IPS-NIHi7 (cell line): ENCODE measurements around the gene CES3.
A peak's percentile ranks its signal among the peaks of the same experiment; 100 is the strongest.
"Not testable (repeated sequence)": the region's sequence is repeated elsewhere in the genome, so short reads cannot be mapped to it uniquely, and the experiment has no call there.

Source experiments
- DNase-seq: peaks from one replicate; pipeline ENCODE4 v3.0.0; 2012; ENCODE audit warnings: mixed read lengths; ENCODE audit errors: extremely low spot score

Gene CES3

DNA sequence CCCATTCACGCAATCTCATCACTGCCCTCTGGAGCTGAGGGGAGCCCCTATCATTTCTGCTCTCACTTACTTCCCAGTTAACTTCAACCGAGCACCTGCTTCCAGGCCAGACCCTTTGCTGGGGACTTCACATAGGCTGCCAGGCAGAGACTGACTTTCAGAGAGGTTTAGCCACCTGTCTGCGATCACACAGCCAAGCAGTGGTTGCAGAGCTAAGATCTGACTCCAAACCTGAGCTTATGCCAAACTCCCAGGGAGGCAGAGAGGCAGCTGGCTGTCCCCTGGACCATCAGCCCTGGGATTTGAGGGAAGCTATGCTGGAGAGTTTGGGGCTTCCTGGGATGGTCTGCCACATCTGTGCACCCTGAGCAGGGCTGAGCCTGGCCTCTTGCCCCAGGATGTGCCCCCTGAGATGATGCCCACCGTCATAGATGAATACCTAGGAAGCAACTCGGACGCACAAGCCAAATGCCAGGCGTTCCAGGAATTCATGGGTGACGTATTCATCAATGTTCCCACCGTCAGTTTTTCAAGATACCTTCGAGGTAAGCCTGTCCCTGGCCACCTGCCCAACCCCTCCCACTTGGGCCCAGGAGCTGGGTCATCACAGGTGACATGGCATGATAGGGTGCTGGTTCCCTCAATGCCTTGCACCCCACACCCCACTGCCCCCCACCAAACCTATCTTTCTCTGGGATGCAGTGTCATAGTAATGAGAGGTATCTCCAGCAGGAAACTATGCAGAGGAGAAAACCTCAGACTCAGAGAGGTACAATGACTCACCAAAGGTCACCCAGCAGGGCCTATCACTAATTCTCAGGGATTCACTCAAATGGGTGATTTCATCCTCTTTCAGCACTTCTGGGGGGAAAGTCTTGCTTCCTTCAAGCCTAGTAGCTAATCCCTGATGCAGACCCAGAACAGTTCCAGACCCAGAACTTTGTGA lies 10.0 kb downstream of the CES3 start:
- no peak for DNase-seq

DNA sequence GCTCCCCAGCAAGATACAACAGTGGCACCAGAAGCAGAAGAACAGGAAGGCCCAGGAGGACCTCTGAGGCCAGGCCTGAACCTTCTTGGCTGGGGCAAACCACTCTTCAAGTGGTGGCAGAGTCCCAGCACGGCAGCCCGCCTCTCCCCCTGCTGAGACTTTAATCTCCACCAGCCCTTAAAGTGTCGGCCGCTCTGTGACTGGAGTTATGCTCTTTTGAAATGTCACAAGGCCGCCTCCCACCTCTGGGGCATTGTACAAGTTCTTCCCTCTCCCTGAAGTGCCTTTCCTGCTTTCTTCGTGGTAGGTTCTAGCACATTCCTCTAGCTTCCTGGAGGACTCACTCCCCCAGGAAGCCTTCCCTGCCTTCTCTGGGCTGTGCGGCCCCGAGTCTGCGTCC lies 11.9 kb downstream of the CES3 start:
- DNase-seq = no peak

DNA sequence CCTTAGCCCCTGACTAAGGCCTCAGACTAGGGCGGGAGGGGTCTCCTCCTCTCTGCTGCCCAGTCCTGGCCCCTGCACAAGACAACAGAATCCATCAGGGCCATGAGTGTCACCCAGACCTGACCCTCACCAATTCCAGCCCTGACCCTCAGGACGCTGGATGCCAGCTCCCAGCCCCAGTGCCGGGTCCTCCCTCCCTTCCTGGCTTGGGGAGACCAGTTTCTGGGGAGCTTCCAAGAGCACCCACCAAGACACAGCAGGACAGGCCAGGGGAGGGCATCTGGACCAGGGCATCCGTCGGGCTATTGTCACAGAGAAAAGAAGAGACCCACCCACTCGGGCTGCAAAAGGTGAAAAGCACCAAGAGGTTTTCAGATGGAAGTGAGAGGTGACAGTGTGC lies 12.7 kb downstream of the CES3 start:
- DNase-seq = no peak

DNA sequence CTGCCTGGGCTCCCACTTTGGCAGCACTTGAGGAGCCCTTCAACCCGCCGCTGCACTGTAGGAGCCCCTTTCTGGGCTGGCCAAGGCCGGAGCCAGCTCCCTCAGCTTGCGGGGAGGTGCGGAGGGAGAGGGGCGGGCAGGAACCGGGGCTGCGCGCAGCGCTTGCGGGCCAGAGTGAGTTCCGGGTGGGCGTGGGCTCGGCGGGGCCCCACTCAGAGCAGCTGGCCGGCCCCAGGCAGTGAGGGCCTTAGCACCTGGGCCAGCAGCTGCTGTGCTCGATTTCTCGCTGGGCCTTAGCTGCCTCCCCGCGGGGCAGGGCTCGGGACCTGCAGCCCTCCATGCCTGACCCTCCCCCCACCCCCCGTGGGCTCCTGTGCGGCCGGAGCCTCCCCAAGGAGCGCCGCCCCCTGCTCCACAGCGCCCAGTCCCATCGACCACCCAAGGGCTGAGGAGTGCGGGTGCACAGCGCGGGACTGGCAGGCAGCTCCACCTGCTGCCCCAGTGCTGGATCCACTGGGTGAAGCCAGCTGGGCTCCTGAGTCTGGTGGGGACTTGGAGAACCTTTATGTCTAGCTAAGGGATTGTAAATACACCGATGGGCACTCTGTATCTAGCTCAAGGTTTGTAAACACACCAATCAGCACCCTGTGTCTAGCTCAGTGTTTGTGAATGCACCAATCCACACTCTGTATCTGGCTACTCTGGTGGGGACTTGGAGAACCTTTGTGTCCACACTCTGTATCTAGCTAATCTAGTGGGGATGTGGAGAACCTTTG lies 13.3 kb downstream of the CES3 start:
- DNase-seq = not testable (repeated sequence)

DNA sequence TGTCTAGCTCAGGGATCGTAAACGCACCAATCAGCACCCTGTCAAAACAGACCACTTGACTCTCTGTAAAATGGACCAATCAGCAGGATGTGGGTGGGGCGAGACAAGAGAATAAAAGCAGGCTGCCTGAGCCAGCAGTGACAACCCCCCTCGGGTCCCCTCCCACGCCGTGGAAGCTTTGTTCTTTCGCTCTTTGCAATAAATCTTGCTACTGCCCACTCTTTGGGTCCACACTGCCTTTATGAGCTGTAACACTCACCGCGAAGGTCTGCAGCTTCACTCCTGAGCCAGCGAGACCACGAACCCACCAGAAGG lies 13.8 kb downstream of the CES3 start:
- DNase-seq = not testable (repeated sequence)

DNA sequence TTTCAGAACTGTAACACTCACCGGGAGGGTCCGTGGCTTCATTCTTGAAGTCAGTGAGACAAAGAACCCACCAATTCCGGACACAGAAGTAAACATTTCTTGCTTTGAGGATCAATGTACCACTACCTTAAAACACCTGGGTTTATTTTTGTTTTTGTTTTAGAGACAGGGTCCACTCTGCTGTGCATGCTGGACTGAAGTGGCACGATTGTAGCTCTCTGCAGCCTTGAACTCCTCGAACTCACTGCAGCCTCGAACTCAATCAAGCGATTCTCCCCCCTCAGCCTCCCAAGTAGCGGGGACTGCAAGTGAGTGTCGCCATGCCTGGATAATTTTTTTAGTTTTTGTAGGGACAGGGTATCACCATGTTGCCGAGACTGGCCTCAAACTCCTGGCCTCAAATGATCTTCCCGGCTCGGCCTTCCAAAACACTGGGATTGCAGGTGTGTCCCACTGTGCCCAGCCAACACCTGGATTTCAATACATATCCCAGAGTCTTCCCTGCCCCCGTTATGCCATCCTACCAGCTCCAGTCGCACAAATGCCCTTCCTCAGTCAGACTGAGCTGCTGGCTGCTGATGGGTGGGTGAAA lies 14.3 kb downstream of the CES3 start:
- DNase-seq = no peak

DNA sequence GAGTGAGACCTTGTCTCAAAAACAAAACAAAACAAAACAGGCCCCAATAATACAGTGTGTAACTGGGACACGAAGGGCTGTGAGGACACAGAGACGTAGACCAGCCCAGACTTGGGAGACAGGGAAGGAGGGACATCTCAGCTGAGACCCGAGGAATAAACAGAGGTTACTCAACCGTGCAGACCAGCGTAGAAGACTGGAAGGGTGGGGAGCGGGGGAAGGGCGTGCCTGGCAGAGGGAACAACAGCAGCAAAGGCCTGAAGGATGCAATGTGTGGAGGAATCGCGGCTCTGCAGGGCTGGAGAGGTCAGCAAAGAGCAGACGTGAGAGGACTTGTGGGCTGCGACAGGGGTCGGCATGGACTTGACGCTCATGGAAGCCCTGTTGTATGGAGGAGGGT lies 15.7 kb downstream of the CES3 start:
- DNase-seq = no peak

DNA sequence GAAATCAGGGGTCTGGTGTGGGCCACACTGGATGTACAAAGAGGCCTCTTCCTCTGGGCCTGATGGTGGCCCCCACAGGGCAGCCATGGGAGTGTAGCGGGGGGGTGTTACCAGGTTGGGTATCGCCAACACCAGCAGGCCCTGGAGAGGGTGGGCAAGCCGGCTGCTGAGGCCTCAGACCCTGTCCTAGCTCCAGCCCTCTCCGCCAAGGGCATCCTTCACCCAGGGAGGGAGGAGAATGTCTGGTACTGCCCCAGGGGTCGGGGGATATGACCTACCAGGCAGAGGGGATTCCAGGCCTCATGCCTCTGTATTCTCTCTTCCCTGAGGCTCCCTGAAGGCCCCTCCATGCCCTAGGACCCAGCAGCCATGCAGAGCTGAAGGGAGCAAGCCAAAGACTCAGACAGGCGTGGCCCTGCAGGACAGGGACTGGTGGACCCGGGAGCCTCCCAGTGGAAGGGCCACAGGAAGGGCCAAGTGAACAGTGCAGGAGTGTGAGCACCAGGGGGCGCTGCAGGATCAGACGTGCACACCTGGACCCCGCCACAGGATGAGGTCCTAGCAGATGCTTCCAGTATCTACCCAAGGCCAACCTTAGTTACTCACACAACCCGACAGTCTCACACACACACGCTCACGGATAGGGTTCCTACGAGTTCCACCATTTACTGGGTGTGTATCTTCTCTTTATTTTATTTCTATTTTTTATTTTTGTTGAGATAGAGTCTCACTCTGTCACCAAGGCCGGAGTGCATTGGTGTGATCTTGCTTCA lies 16.5 kb downstream of the CES3 start:
- DNase-seq = peak; percentile 96

DNA sequence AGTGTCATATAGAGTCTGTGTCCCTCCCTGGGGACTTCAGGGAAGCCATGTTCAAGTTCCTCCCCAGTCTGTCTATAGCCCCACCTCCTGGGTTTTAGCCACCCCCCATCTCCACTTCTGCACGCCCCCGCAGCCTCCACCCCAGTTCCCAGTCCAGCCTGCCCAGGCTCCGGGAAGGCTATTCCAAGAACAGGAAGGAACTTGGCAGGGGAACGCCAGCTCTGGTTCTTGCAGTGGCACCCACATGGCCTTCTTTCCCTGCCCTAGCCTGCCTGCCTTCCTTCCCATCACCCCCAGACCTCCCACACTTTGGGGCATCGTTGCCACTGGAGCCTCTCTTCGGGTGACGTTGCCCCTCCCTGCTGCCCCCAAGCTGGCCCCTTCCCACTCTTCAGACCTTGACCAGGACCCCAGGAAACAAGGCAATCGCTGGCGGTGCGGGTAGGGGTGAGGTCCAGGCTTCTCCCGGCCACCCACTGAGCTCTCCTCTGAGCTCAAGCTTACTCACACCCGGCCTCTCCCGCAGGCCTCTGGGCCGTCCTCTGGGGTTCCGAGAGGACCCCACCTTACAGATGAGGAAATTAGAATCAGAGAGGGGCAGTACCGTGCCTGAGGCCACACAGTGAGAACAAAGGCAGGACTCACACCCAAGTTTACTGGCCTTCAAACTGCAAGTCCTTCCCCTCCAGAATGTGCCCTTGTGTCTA lies 18.1 kb downstream of the CES3 start:
- DNase-seq = no peak

DNA sequence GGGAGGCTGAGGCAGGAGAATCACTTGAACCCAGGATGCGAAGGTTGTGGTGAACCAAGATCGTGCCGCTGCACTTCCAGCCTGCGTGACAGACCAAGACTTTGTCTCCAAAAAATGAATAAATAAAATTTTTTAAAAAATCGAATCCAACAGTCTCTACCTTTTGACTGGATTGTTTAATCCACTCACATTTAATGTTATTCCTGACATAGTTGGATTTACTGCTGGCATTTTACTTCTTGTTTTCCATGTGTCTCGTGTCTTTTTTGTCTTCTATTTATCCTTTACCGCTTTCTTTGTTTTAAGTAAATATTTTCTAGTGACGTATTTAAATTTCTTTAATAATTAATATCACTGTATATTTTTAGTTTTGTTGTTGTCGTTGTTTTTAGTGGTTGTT lies 22.0 kb downstream of the CES3 start:
- no peak for DNase-seq

DNA sequence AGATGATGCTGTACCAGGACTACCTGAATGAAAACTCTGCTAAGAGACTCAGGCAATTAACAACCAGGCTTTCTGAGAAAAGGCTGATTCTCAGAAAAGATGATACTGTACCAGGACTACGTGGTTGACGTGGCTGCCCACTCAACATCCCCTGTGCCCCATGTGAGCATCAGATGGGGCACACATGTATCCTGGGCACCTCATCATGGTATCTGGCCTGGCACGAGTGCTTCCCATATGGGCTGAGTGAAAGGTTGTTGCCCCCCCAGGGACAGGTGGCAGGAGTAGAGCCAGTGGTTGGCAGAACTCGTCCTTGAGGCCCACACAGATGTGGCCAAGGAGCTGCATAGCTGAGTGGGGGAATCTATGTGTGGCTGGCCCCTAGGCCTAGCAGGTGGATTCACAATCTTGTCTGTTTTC lies 23.8 kb downstream of the CES3 start:
- no peak for DNase-seq

DNA sequence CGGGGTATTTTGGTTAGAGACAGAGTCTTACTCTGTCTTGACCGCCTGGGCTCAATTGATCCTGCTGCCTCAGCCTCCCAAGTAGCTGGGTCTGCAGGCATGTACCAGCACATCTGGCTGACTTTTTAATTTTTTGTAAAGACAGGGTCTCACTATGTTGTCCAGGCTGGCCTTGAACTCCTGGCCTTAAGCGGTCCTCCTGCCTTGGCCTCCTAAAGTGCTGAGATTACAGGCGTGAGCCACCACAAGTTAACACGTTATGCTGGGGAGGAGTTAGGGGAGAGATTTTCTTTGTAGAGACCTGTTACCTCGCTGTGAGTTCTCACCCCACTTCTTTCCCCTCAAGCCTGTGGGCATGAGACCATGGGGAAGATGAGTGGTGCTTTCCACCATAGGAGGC lies 25.5 kb downstream of the CES3 start:
- DNase-seq = no peak

DNA sequence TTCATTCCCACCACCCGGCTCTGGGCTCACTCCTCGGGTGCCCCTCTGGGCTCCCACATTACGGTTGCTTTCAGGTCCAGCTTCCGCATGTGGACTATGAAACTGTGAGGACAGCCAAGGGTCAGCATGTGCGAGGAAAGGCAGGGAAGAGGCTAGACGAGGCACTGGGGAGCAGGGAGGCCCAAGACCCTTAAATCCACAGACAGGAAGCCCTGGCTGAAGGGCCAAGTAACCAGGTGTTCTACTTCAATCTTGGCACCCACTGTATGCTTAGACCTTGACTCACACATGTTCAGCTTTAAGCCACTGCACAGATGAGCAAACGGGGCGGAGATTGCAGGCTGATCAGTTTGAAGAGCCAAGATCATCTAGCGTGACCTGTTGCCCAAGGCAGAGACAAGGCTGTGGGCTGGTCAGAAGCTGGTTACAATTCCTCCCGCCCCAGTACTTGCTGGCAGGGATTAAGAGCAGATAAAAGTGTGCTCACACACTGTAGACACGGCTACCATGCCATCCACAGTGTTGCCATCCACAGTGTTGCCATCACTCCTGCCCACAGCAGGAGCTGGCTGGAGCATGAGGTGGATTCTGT lies 27.2 kb downstream of the CES3 start, which contains the start of gene CES4A:
Gene CES4A (plus strand): TSS at position 393 of the 592 bp plus-strand sequence. CDS start 184 bp downstream, at position 577.
- no peak for DNase-seq

DNA sequence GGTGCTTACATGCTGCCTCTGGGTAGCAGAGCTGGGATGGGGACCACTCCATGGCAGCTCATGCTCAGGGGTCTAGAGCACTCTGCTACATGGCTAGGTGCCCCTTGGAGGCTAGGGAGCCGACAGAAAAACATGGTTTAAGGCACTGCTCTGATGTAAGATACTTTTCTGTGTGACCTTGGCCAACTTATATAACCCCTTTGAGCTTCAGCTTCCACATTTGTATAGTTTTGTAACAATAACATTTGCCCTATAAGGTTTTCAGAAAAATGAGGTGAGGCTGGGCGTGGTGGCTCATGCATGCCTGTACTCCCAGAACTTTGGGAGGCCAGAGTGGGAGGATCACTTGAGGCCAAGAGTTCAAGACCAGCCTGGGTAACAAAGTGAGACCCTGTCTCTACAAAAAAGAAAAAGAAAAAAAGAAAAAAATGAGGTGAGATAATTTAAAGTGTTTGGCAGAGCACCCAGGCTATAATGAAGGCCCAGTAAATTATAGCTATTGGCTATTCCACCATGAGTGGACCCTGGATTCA lies 30.5 kb downstream of the CES3 start:
- DNase-seq = no peak

DNA sequence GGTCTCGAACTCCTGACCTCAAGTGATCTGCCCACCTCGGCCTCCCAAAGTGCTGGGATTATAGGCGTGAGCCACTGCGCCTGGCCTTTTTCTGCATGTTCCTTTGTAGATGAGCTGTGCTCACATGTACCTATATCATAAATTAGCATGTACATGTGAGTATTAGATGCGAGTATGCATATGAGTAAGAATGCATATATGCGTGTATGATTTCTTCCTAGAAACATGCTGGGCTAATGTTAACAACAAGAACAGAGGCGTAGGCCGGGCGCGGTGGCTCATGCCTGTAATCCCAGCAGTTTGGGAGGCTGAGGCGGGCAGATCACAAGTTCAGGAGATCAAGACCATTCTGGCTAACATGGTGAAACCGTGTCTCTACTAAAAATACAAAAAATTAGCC lies 32.5 kb downstream of the CES3 start:
- DNase-seq = not testable (repeated sequence)

DNA sequence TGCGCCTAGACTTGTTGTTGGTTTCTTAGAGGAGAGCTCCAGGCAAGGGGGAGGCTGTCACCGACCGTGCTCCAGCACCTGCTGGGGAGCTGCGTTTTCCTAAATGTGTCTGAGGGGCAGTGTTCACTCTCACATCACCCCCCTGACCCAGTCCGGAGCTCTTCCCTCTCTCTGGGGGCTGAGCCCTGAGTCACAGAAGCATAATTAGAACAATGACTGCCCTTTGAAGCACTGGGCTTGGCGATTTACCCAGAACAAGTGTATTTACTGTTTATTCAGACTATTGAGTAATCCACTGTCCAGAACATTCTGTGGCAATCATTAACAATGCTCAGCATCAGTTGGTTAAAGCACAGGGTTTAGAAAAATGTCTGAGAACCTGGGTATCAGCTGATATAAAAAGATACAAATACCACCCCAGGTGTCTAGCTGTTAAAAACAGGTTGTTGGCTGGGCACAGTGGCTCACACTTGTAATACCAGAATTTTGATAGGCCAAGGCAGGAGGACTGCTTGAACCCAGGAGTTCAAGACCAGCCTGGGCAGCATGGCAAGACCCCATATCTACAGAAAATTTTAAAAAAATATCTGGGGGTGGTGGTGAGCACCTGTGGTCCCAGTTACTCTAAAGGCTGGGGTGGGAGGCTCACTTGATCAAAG lies 35.4 kb downstream of the CES3 start:
- DNase-seq = no peak

DNA sequence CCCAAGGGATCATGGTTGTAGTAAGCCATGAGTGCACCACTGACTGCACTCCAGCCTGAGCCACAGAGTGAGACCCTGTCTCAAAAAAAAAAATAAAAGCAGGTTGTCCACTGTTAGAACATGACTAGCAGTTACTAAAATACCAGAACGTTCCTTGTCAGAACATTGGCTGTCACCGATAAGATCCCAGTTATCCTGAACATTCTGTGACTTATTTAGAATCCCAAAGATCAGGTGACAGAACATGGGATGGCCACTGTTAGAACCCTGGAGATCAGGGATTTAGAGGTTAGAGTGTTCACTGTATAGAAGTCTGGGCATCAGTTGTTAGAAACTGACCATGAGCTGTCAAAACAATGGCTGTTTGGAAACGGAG lies 35.9 kb downstream of the CES3 start:
- DNase-seq = no peak

DNA sequence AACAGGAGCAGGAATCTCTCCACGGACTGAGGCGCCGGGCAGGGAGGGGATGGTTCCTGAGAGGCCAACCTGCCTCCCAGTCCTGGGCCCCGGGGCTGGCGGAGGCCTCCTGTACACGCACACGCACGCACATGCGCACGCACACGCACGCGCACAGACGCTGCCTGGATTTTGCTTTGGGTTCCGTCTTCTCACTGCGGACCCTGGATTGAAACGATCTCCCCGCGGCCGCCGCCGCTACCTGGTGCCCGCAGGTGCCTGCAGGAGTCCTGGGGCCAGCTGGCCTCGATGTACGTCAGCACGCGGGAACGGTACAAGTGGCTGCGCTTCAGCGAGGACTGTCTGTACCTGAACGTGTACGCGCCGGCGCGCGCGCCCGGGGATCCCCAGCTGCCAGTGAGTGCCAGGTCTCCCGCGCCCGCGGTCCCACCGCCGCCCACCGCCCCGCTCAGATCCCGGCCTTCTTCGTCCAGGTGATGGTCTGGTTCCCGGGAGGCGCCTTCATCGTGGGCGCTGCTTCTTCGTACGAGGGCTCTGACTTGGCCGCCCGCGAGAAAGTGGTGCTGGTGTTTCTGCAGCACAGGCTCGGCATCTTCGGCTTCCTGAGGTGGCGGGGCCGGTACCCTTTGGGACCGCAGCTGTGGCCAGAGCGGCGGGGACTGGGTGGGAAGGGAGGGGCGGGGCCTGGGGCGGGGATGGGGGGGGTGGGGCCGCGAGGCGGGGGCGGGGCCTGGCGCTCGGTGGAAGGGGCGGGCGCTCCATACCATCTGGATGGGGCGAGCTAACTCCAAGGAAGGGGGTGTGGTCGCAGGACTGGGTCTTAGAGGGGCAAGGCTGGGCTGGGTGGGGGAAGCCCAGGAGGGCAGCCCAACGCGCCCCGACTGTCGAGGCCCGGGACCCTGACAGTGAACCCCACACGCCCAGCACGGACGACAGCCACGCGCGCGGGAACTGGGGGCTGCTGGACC lies 39.6 kb downstream of the CES3 start:
- DNase-seq = peak; percentile 91

DNA sequence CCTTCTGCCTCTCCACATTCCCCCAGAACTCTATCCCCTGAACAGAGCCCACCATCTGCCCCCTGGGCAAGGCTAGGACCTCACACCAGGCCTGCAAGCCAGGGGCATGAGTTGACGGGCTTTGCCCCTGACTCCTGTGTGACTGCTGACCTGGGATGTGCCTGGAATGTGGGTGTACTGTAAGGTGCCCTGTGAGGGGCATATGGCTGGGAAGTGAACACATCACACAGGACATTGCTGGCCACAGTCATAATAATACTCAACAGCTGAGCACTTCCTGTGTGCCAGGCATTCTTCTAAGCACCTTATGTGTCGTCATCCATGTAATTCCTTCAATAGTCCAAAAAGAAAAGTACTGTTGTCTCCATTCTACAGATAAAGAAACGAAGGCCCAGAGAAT lies 40.7 kb downstream of the CES3 start:
- DNase-seq = no peak
